ENCODE measurements around the gene KLF9. TPM values are rescaled to one million over a fixed set of nuclear protein-coding genes. Genes with fewer than 3 reads are reported as not detected.
"Not testable (repeated sequence)": the region's sequence is repeated elsewhere in the genome, so short reads cannot be mapped to it uniquely, and the experiment has no call there.

KLF9 gene
- total RNA-seq, 2 experiments from 2014 or later, result 132 to 135 TPM

GRCh38 chr9:70403618-70404025 is 10.8 kb downstream of the KLF9 start:
- no peaks in the 10 kb centered on the region for H3K9me3 ChIP-seq (ENCODE audit: control insufficient read depth in 1 of 2, insufficient read depth in 1 of 2, low read length in 2 of 2)
- TF ChIP-seq CTCF (IDR thresholded peaks at IDR 0.05), result no peak
- intact Hi-C loops (cut with DNase I, micrococcal nuclease), result loop anchor here in 1 of 2 experiments (10.0 kb wide), 1 partner anchor 49 kb away; no protein-coding TSS in a partner anchor
- Mint-ChIP-seq H3K4me3 (peak overlapping the region; percentile 2), H3K36me3 (ENCODE audit: low read depth) (peaks cover 4% of the 10 kb centered on the region), H3K4me1 (ENCODE audit: low read depth) (peaks cover 86% of the 10 kb centered on the region), H3K27ac (peak overlapping the region; percentile 56), H3K9me3 (no peaks in the 10 kb centered on the region), H3K27me3 (no peaks in the 10 kb centered on the region)
- ChIA-PET CTCF (interaction anchor here (1.2 to 1.3 kb wide), 2 partner anchors 11 to 12 kb away, joined by 3 read pairs; no protein-coding TSS in a partner anchor), POLR2A (interaction anchor here (7.9 to 8.8 kb wide), 2 partner anchors 9 to 17 kb away, joined by 71 to 91 read pairs; partner anchors contain the start of gene KLF9)
- no peaks in the 10 kb centered on the region for H3K27me3 ChIP-seq (ENCODE audit: control insufficient read depth in 1 of 2, insufficient read depth in 2 of 2, low read length in 2 of 2)
- H3K27ac ChIP-seq (ENCODE audit: low read depth in 1 of 2, low read length in 2 of 2), result no peak overlapping the region
- DNase-seq, result no peak
- H3K4me3 ChIP-seq (ENCODE audit: low read length), result no peak overlapping the region
- no peak for ATAC-seq (ENCODE audit: poor library complexity)
- H3K4me1 ChIP-seq (ENCODE audit: insufficient read depth, low read length), result peaks cover 77% of the 10 kb centered on the region
- H3K36me3 ChIP-seq (ENCODE audit: insufficient read depth, low read length), result no peaks in the 10 kb centered on the region

DNA sequence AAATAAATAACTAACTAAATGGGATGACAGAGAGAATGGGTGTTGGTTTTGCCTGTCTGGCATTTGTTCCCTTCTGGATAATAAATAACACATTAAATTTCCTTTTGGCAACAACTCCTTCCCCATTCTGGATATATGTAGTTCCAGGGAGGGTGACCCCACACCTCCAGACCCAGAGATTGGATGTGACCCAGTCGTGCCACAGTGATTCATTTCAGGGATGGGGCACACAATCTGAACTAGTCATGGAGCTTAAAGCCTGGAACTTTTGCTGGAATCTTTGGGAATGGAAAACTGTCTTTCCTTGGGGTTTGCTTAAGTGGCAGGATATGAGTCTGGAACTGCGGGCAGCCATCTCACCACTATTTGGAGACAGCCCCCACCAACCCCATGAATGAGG is 11.3 kb downstream of the KLF9 start:
- no peak overlapping the region for H3K27ac ChIP-seq (ENCODE audit: low read depth in 1 of 2, low read length in 2 of 2)
- Mint-ChIP-seq H3K9me3 (no peaks in the 10 kb centered on the region), H3K27ac (peak overlapping the region; percentile 56), H3K27me3 (no peaks in the 10 kb centered on the region), H3K4me3 (no peak overlapping the region), H3K36me3 (ENCODE audit: low read depth) (peaks cover 4% of the 10 kb centered on the region), H3K4me1 (ENCODE audit: low read depth) (peaks cover 83% of the 10 kb centered on the region)
- H3K4me1 ChIP-seq (ENCODE audit: insufficient read depth, low read length), result peaks cover 77% of the 10 kb centered on the region
- TF ChIP-seq CTCF (IDR thresholded peaks at IDR 0.05), result no peak
- no peak overlapping the region for H3K4me3 ChIP-seq (ENCODE audit: low read length)
- no peaks in the 10 kb centered on the region for H3K9me3 ChIP-seq (ENCODE audit: control insufficient read depth in 1 of 2, insufficient read depth in 1 of 2, low read length in 2 of 2)
- intact Hi-C loops (cut with DNase I, micrococcal nuclease), result loop anchor here in 1 of 2 experiments (10.0 kb wide), 1 partner anchor 48 kb away; no protein-coding TSS in a partner anchor
- H3K36me3 ChIP-seq (ENCODE audit: insufficient read depth, low read length), result no peaks in the 10 kb centered on the region
- ATAC-seq (ENCODE audit: poor library complexity), result no peak
- no peak for DNase-seq
- no peaks in the 10 kb centered on the region for H3K27me3 ChIP-seq (ENCODE audit: control insufficient read depth in 1 of 2, insufficient read depth in 2 of 2, low read length in 2 of 2)
- ChIA-PET POLR2A (interaction anchor here (7.9 to 8.8 kb wide), 2 partner anchors 10 to 17 kb away, joined by 71 to 91 read pairs; partner anchors contain the start of gene KLF9), CTCF (interaction anchor here (1.2 to 1.3 kb wide), 2 partner anchors 10 to 11 kb away, joined by 3 read pairs; no protein-coding TSS in a partner anchor)

- TF ChIP-seq CTCF (IDR thresholded peaks at IDR 0.05), result no peak
- CTCF ChIA-PET, result interaction anchor here (0.9 kb wide), 1 partner anchor 11 kb away, joined by 4 read pairs; no protein-coding TSS in a partner anchor
- Histone ChIP-seq H3K4me3 (ENCODE audit: low read length) (no peak overlapping the region), H3K27me3 (ENCODE audit: control insufficient read depth in 1 of 2, insufficient read depth in 2 of 2, low read length in 2 of 2) (no peaks in the 10 kb centered on the region), H3K36me3 (ENCODE audit: insufficient read depth, low read length) (no peaks in the 10 kb centered on the region), H3K27ac (ENCODE audit: low read depth in 1 of 2, low read length in 2 of 2) (no peak overlapping the region), H3K9me3 (ENCODE audit: control insufficient read depth in 1 of 2, insufficient read depth in 1 of 2, low read length in 2 of 2) (no peaks in the 10 kb centered on the region), H3K4me1 (ENCODE audit: insufficient read depth, low read length) (peaks cover 77% of the 10 kb centered on the region)
- intact Hi-C loops (cut with DNase I, micrococcal nuclease), result loop anchor here in 1 of 2 experiments (10.0 kb wide), 1 partner anchor 47 kb away; no protein-coding TSS in a partner anchor
- peaks cover 83% of the 10 kb centered on the region for H3K4me1 Mint-ChIP-seq (ENCODE audit: low read depth)
- no peaks in the 10 kb centered on the region for H3K9me3 Mint-ChIP-seq
- H3K27ac Mint-ChIP-seq, result peak overlapping the region; percentile 62
- DNase-seq (no peak), ATAC-seq (ENCODE audit: poor library complexity) (no peak)
- no peak overlapping the region for H3K4me3 Mint-ChIP-seq
- no peaks in the 10 kb centered on the region for H3K27me3 Mint-ChIP-seq
- H3K36me3 Mint-ChIP-seq (ENCODE audit: low read depth), result no peaks in the 10 kb centered on the region
- POLR2A ChIA-PET, result interaction anchor here (1.2 to 8.8 kb wide), 3 partner anchors 8 to 18 kb away, joined by 3 to 91 read pairs (median 71); partner anchors contain the start of gene KLF9
Observed at GRCh38 chr9:70402213-70402612, 12.2 kb downstream of the KLF9 start.

GRCh38 chr9:70401241-70401640 is 13.2 kb downstream of the KLF9 start:
- not testable (repeated sequence) for H3K36me3 Mint-ChIP-seq (ENCODE audit: low read depth); H3K4me3 Mint-ChIP-seq

More at GRCh38 chr9:70401241-70401640, 13.2 kb downstream of the KLF9 start:
- peaks cover 81% of the 10 kb centered on the region for H3K4me1 Mint-ChIP-seq (ENCODE audit: low read depth)
- H3K27ac Mint-ChIP-seq; H3K27ac ChIP-seq (ENCODE audit: low read depth in 1 of 2, low read length in 2 of 2); H3K9me3 Mint-ChIP-seq; H3K27me3 ChIP-seq (ENCODE audit: control insufficient read depth in 1 of 2, insufficient read depth in 2 of 2, low read length in 2 of 2); H3K9me3 ChIP-seq (ENCODE audit: control insufficient read depth in 1 of 2, insufficient read depth in 1 of 2, low read length in 2 of 2); ATAC-seq (ENCODE audit: poor library complexity); H3K27me3 Mint-ChIP-seq; DNase-seq; H3K36me3 ChIP-seq (ENCODE audit: insufficient read depth, low read length); H3K4me3 ChIP-seq (ENCODE audit: low read length): not testable (repeated sequence)
- intact Hi-C loops (cut with DNase I, micrococcal nuclease), result loop anchor here in 1 of 2 experiments (10.0 kb wide), 1 partner anchor 46 kb away; no protein-coding TSS in a partner anchor
- ChIA-PET POLR2A (interaction anchor here (3.4 to 8.8 kb wide), 3 partner anchors 12 to 19 kb away, joined by 20 to 91 read pairs (median 71); partner anchors contain the start of gene KLF9), CTCF (interaction anchor here (0.9 kb wide), 1 partner anchor 10 kb away, joined by 4 read pairs; no protein-coding TSS in a partner anchor)
- H3K4me1 ChIP-seq (ENCODE audit: insufficient read depth, low read length), result peaks cover 76% of the 10 kb centered on the region
